ENCODE results near the gene OR10G4. TPM values are rescaled to one million over a fixed set of nuclear protein-coding genes. Genes with fewer than 3 reads are reported as not detected.
"Not testable (repeated sequence)": the region's sequence is repeated elsewhere in the genome, so short reads cannot be mapped to it uniquely, and the experiment has no call there.

OR10G4 gene
- total RNA-seq, result not detected in 2 replicates

- Mint-ChIP-seq H3K4me3 (no peak within 1 kb of the TSS), H3K4me1 (no peaks in the 10 kb centered on the region), H3K9me3 (no peaks in the 10 kb centered on the region), H3K36me3 (ENCODE audit: low read depth) (no peaks in the 10 kb centered on the region), H3K27me3 (no peaks in the 10 kb centered on the region), H3K27ac (no peak within 1 kb of the TSS)
- intact Hi-C loops (cut with micrococcal nuclease), result no loop called here
- no peak for DNase-seq
These were observed at the start of gene OR10G4 for GRCh38 chr11:124012697-124013096. Gene OR10G4, plus strand, starts transcription at chr11:124012997. Its CDS starts 2,578 bp downstream, at chr11:124015575.

GRCh38 chr11:123973816-123974215 lies 39.0 kb upstream of the OR10G4 start:
- no peaks in the 10 kb centered on the region for H3K36me3 Mint-ChIP-seq (ENCODE audit: low read depth)
- intact Hi-C loops (cut with micrococcal nuclease), result no loop called here
- H3K27me3 Mint-ChIP-seq, result no peaks in the 10 kb centered on the region
- no peak overlapping the region for H3K27ac Mint-ChIP-seq
- H3K4me3 Mint-ChIP-seq, result no peak overlapping the region
- no peak for DNase-seq
- H3K4me1 Mint-ChIP-seq, result no peaks in the 10 kb centered on the region
- no peaks in the 10 kb centered on the region for H3K9me3 Mint-ChIP-seq

DNA sequence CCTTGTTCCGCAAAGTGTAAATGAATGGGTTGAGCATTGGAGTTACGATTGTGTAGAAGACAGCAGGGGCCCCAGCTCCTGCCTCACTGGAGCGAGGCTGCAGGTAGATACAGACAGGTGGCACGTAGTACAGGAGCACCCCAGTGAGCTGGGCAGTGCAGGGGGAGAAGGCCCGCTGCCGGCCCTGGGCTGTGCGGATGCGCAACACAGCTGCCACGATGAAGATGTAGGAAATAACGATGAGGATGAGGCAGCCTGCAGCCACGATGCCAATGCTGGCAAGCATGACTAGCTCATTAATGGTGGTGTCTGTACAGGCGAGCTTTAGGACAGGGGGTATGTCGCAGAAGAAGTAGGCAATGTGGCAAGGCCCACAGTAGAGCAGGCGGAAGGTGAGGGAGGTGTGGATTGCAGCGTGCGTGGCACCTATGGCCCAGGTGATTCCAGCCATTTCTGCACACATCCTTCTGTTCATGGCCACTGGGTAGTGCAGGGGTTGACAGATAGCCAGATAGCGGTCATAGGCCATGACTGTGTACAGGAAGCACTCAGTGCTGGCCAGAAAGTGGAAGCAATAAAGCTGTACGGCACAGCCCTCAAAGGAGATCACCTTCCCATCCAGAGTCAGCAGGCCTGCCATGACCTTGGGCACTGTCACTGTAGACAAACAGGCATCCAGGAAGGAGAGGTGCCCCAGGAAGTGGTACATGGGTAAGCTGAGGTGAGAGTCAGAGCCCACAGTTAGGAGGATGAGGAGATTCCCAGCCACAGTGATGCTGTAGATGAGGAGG lies 35.8 kb upstream of the OR10G4 start:
- DNase-seq, result no peak
- H3K4me1 Mint-ChIP-seq, result no peaks in the 10 kb centered on the region
- intact Hi-C loops (cut with micrococcal nuclease), result no loop called here

GRCh38 chr11:123977731-123978347 lies 35.0 kb upstream of the OR10G4 start, which contains the start of gene OR10S1:
Gene OR10S1, minus strand, starts transcription at chr11:123977781. Its CDS starts 117 bp downstream, at chr11:123977664.
- Mint-ChIP-seq H3K27me3 (no peaks in the 10 kb centered on the region), H3K9me3 (no peaks in the 10 kb centered on the region), H3K36me3 (ENCODE audit: low read depth) (no peaks in the 10 kb centered on the region), H3K27ac (no peak within 1 kb of the TSS), H3K4me3 (no peak within 1 kb of the TSS), H3K4me1 (no peaks in the 10 kb centered on the region)
- DNase-seq, result no peak
- intact Hi-C loops (cut with micrococcal nuclease), result no loop called here

More for the DNA sequence above, 35.8 kb upstream of the OR10G4 start:
- Mint-ChIP-seq H3K9me3 (no peaks in the 10 kb centered on the region), H3K4me3 (no peak overlapping the region), H3K27me3 (no peaks in the 10 kb centered on the region), H3K27ac (no peak overlapping the region), H3K36me3 (ENCODE audit: low read depth) (no peaks in the 10 kb centered on the region)

GRCh38 chr11:123979311-123979710 lies 33.5 kb upstream of the OR10G4 start:
- Mint-ChIP-seq H3K36me3 (ENCODE audit: low read depth) (no peaks in the 10 kb centered on the region), H3K27ac (no peak overlapping the region), H3K9me3 (peaks cover 3% of the 10 kb centered on the region), H3K4me1 (no peaks in the 10 kb centered on the region), H3K4me3 (no peak overlapping the region), H3K27me3 (no peaks in the 10 kb centered on the region)
- DNase-seq, result no peak
- intact Hi-C loops (cut with micrococcal nuclease), result no loop called here

- Mint-ChIP-seq H3K4me3 (no peak within 1 kb of the TSS), H3K4me1 (no peaks in the 10 kb centered on the region), H3K9me3 (no peaks in the 10 kb centered on the region), H3K27me3 (no peaks in the 10 kb centered on the region), H3K36me3 (ENCODE audit: low read depth) (no peaks in the 10 kb centered on the region), H3K27ac (no peak within 1 kb of the TSS)
- no peak for DNase-seq
- intact Hi-C loops (cut with micrococcal nuclease), result no loop called here
These were observed 17.7 kb upstream of the OR10G4 start, which contains the start of gene OR10G6 for GRCh38 chr11:123995119-123995518. Gene OR10G6, minus strand, starts transcription at chr11:123995161. Its CDS starts 0 bp downstream, at chr11:123995161.

DNA sequence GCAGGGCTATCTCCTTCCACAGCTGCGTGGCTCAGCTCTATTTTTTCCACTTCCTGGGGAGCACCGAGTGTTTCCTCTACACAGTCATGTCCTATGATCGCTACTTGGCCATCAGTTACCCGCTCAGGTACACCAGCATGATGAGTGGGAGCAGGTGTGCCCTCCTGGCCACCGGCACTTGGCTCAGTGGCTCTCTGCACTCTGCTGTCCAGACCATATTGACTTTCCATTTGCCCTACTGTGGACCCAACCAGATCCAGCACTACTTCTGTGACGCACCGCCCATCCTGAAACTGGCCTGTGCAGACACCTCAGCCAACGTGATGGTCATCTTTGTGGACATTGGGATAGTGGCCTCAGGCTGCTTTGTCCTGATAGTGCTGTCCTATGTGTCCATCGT lies 3.0 kb downstream of the OR10G4 start:
- H3K36me3 Mint-ChIP-seq (ENCODE audit: low read depth); H3K4me3 Mint-ChIP-seq; H3K4me1 Mint-ChIP-seq; H3K9me3 Mint-ChIP-seq; intact Hi-C loops (cut with micrococcal nuclease); H3K27me3 Mint-ChIP-seq; DNase-seq; H3K27ac Mint-ChIP-seq: not testable (repeated sequence)

DNA sequence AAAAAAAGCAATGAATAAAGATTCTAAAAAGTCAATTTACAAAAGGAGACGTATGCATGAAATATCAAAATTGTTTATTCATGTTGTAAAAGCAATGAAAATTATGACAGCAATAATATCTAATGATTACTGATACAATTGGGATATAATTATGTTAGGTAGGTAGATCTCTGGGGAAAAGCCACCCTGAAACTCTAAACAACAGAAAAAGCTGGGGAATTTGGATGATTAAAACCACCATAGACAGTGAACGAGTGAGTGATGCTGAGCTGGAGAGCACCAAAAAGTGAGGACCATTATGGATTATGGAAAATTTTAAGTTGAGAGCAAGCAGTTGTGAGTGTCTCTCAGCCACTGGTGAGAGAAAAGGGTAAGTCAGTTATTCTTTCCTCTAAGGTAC lies 13.7 kb downstream of the OR10G4 start, which contains the start of gene OR10G8:
TSS of gene OR10G8 (plus strand) at position 301 of the 400 bp plus-strand sequence. CDS start 2,825 bp downstream, outside the sequence.
- H3K4me3 Mint-ChIP-seq, result no peak within 1 kb of the TSS
- H3K36me3 Mint-ChIP-seq (ENCODE audit: low read depth), result no peaks in the 10 kb centered on the region
- no peaks in the 10 kb centered on the region for H3K27me3 Mint-ChIP-seq
- H3K27ac Mint-ChIP-seq, result no peak within 1 kb of the TSS
- DNase-seq, result no peak
- intact Hi-C loops (cut with micrococcal nuclease), result no loop called here
- H3K4me1 Mint-ChIP-seq, result no peaks in the 10 kb centered on the region
- H3K9me3 Mint-ChIP-seq, result no peaks in the 10 kb centered on the region

DNA sequence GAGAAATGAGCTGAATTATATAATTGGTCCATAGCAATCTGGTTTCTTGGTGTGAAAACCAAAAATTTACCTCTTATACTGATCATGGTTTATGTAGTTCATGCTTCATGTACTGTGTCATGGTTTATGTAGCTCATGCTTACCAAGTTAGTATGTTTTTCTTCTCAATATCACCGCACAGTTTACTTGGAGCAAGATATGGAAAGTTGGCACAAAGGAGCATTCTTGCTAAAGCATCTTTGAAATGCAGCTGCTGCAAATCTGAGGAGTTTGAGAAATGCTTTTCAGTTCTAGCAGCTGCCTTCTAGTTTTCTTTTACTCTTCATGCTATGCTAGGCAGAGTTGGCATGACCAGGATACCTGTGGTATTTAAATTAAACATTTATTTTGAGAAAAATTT lies 23.9 kb downstream of the OR10G4 start:
- no peak overlapping the region for H3K27ac Mint-ChIP-seq

GRCh38 chr11:124039557-124039956 lies 26.8 kb downstream of the OR10G4 start:
- Mint-ChIP-seq H3K4me1 (no peaks in the 10 kb centered on the region), H3K4me3 (no peak overlapping the region), H3K27ac (no peak overlapping the region), H3K36me3 (ENCODE audit: low read depth) (no peaks in the 10 kb centered on the region), H3K27me3 (peaks cover 2% of the 10 kb centered on the region), H3K9me3 (no peaks in the 10 kb centered on the region)
- DNase-seq, result no peak
- intact Hi-C loops (cut with micrococcal nuclease), result loop anchor here (10.0 kb wide), 1 partner anchor 225 kb away; no protein-coding TSS in a partner anchor

More for the DNA sequence above, 23.9 kb downstream of the OR10G4 start:
- Mint-ChIP-seq H3K9me3 (no peaks in the 10 kb centered on the region), H3K27me3 (peaks cover 2% of the 10 kb centered on the region), H3K36me3 (ENCODE audit: low read depth) (no peaks in the 10 kb centered on the region), H3K4me3 (no peak overlapping the region), H3K4me1 (no peaks in the 10 kb centered on the region)
- intact Hi-C loops (cut with micrococcal nuclease), result loop anchor here (10.0 kb wide), 1 partner anchor 222 kb away; no protein-coding TSS in a partner anchor
- DNase-seq, result no peak

DNA sequence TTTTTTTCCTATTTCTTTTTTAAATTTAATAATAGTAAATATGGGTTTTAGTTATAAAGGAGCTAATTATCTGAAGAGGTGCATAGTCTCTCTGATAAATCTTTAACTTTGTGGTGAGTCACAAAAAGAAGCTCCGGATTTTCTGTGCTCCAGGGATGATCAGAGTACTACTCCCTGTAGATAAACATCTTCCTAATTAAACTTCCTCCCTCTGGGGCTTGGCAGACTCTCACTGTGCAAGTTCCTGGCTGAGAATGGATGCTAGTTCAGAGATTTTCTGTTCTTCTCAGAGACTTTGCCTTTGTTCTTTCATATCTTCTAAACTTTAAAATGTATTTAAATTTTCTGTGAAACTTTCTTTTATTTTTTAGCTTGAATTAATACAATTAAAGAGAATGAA lies 28.5 kb downstream of the OR10G4 start, which contains the start of gene OR10G7:
TSS of gene OR10G7 (minus strand) at position 72 of the 400 bp plus-strand sequence. CDS start 2,324 bp downstream, outside the sequence.
- H3K4me1 Mint-ChIP-seq, result no peaks in the 10 kb centered on the region
- H3K27ac Mint-ChIP-seq, result no peak within 1 kb of the TSS
- H3K36me3 Mint-ChIP-seq (ENCODE audit: low read depth), result no peaks in the 10 kb centered on the region
- H3K4me3 Mint-ChIP-seq, result no peak within 1 kb of the TSS
- H3K9me3 Mint-ChIP-seq, result no peaks in the 10 kb centered on the region
- peaks cover 1% of the 10 kb centered on the region for H3K27me3 Mint-ChIP-seq
- no peak for DNase-seq
- intact Hi-C loops (cut with micrococcal nuclease), result no loop called here

GRCh38 chr11:124043420-124043819 lies 30.6 kb downstream of the OR10G4 start:
- intact Hi-C loops (cut with micrococcal nuclease), result no loop called here
- Mint-ChIP-seq H3K27ac (no peak overlapping the region), H3K4me1 (no peaks in the 10 kb centered on the region), H3K27me3 (peaks cover 3% of the 10 kb centered on the region), H3K9me3 (no peaks in the 10 kb centered on the region), H3K4me3 (no peak overlapping the region), H3K36me3 (ENCODE audit: low read depth) (no peaks in the 10 kb centered on the region)
- DNase-seq, result no peak

DNA sequence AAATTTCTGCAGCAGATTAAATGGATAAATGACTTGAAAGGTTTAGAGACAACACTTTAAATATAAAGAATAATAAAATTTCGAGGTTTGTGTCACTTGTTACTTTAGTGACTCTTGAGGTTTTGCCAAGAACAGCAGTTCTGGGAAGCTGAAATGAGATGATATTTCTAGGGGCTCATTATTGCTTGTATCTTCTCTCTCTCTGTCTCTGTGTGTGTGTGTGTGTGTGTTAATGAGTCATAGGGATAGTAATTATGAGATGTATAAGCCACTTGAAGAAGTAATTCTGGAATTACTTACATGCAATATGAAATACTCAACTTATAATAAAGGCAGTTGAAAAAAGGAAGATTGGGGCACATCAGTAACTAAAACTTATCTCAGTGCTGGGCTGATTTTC lies 38.0 kb downstream of the OR10G4 start:
- H3K4me3 Mint-ChIP-seq, result no peak overlapping the region
- H3K4me1 Mint-ChIP-seq, result peaks cover 2% of the 10 kb centered on the region
- no peak for DNase-seq
- peaks cover 3% of the 10 kb centered on the region for H3K27me3 Mint-ChIP-seq
- H3K36me3 Mint-ChIP-seq (ENCODE audit: low read depth), result no peaks in the 10 kb centered on the region
- intact Hi-C loops (cut with micrococcal nuclease), result no loop called here
- H3K9me3 Mint-ChIP-seq, result no peaks in the 10 kb centered on the region
- H3K27ac Mint-ChIP-seq, result no peak overlapping the region

- H3K4me1 Mint-ChIP-seq, result peaks cover 2% of the 10 kb centered on the region
- DNase-seq, result no peak
- no peak overlapping the region for H3K4me3 Mint-ChIP-seq
- intact Hi-C loops (cut with micrococcal nuclease), result no loop called here
- no peaks in the 10 kb centered on the region for H3K9me3 Mint-ChIP-seq
- no peak overlapping the region for H3K27ac Mint-ChIP-seq
- H3K27me3 Mint-ChIP-seq, result peaks cover 1% of the 10 kb centered on the region
- no peaks in the 10 kb centered on the region for H3K36me3 Mint-ChIP-seq (ENCODE audit: low read depth)
These were observed 40.2 kb downstream of the OR10G4 start for GRCh38 chr11:124052966-124053365.

All from activated CD4-positive, alpha-beta T cell treated with anti-CD3 and anti-CD28 coated beads, Interleukin-2, amount 10 ng/mL, durations not matched to agents 24 days and 14 days (primary cell).